ENCODE measurements around the gene RIPK3. TPM values are rescaled to one million over a fixed set of nuclear protein-coding genes. Genes with fewer than 3 reads are reported as not detected.

The RIPK3 gene
- total RNA-seq, 2 experiments from 2014 or later, result 37.5 to 41.4 TPM

Other genes starting within 250 kb of the RIPK3 start
- 10 to 100 TPM; 57.4 to 60.3 TPM for gene PCK2, start 245.7 kb downstream of the RIPK3 start, total RNA-seq
- 100 to 1,000 TPM; 106 to 116 TPM for gene DCAF11, start 225.2 kb downstream of the RIPK3 start, total RNA-seq
- gene NRL, start 225.0 kb downstream of the RIPK3 start, total RNA-seq, result 1 to 10 TPM; 3.1 to 3.3 TPM
- gene FITM1, start 209.3 kb downstream of the RIPK3 start, total RNA-seq, result 1 to 10 TPM; 1.9 to 2.0 TPM
- gene PSME1, start 203.8 kb downstream of the RIPK3 start, total RNA-seq, result 100 to 1,000 TPM; 498 to 547 TPM
- gene EMC9, start 198.4 kb downstream of the RIPK3 start, total RNA-seq, result 10 to 100 TPM; 37.1 to 41.0 TPM
- 100 to 1,000 TPM; 644 to 698 TPM for gene PSME2, start 193.4 kb downstream of the RIPK3 start, total RNA-seq
- 100 to 1,000 TPM; 147 to 160 TPM for gene RNF31, start 192.5 kb downstream of the RIPK3 start, total RNA-seq
- 100 to 1,000 TPM; 285 to 286 TPM for gene IRF9, start 178.7 kb downstream of the RIPK3 start, total RNA-seq
- gene REC8, start 167.9 kb downstream of the RIPK3 start, total RNA-seq, result 10 to 100 TPM; 52.8 to 61.0 TPM
- 10 to 100 TPM; 45.3 to 48.7 TPM for gene IPO4, start 151.2 kb downstream of the RIPK3 start, total RNA-seq
- gene TM9SF1, start 144.6 kb downstream of the RIPK3 start, total RNA-seq, result 10 to 100 TPM; 28.6 to 33.2 TPM
- gene TSSK4, start 134.3 kb downstream of the RIPK3 start, total RNA-seq, result under 1 TPM; 0.52 to 0.60 TPM
- gene CHMP4A, start 126.5 kb downstream of the RIPK3 start, total RNA-seq, result 10 to 100 TPM; 79.8 to 93.2 TPM
- gene MDP1, start 123.9 kb downstream of the RIPK3 start, total RNA-seq, result 10 to 100 TPM; 10.1 to 10.7 TPM
- gene NEDD8, start 107.6 kb downstream of the RIPK3 start, total RNA-seq, result 100 to 1,000 TPM; 178 to 229 TPM
- gene GMPR2, start 107.1 kb downstream of the RIPK3 start, total RNA-seq, result 10 to 100 TPM; 72.0 to 74.5 TPM
- gene TINF2, start 97.4 kb downstream of the RIPK3 start, total RNA-seq, result 100 to 1,000 TPM; 130 to 141 TPM
- 1 to 10 TPM; 6.5 TPM for gene TGM1, start 76.8 kb downstream of the RIPK3 start, total RNA-seq
- gene RABGGTA, start 68.4 kb downstream of the RIPK3 start, total RNA-seq, result 10 to 100 TPM; 54.8 to 55.0 TPM
- 10 to 100 TPM; 31.7 to 35.0 TPM for gene DHRS1, start 40.2 kb downstream of the RIPK3 start, total RNA-seq
- 10 to 100 TPM; 30.8 to 35.2 TPM for gene NOP9, start 40.1 kb downstream of the RIPK3 start, total RNA-seq
- 10 to 100 TPM; 28.7 to 30.9 TPM for gene CIDEB, start 32.0 kb downstream of the RIPK3 start, total RNA-seq
- gene LTB4R2, start 29.9 kb downstream of the RIPK3 start, total RNA-seq, result 10 to 100 TPM; 18.6 to 21.7 TPM
- gene LTB4R, start 28.5 kb downstream of the RIPK3 start, total RNA-seq, result 10 to 100 TPM; 26.6 to 28.3 TPM
- 1 to 10 TPM; 4.1 to 5.3 TPM for gene ADCY4, start 4.9 kb downstream of the RIPK3 start, total RNA-seq
- not detected for gene NFATC4, start 28.2 kb upstream of the RIPK3 start, total RNA-seq
- under 1 TPM; 0.23 to 0.35 TPM for gene NYNRIN, start 59.0 kb upstream of the RIPK3 start, total RNA-seq
- gene CBLN3, start 89.7 kb upstream of the RIPK3 start, total RNA-seq, result 1 to 10 TPM; 5.2 to 5.3 TPM
- gene KHNYN, start 90.0 kb upstream of the RIPK3 start, total RNA-seq, result 10 to 100 TPM; 59.7 to 71.5 TPM
- 10 to 100 TPM; 52.8 to 54.9 TPM for gene SDR39U1, start 102.8 kb upstream of the RIPK3 start, total RNA-seq
- gene CMA1, start 168.3 kb upstream of the RIPK3 start, total RNA-seq, result not detected
- not detected for gene CTSG, start 236.3 kb upstream of the RIPK3 start, total RNA-seq

All from activated CD4-positive, alpha-beta T cell treated with anti-CD3 and anti-CD28 coated beads, Interleukin-2, amount 10 ng/mL, durations not matched to agents 7 days and 5 days (primary cell).